Measurements from ENCODE around the gene JHY.

GRCh38 chr11:122850076-122850631 is 32.4 kb upstream of the JHY start:
- TF ChIP-seq, protein P1, sequence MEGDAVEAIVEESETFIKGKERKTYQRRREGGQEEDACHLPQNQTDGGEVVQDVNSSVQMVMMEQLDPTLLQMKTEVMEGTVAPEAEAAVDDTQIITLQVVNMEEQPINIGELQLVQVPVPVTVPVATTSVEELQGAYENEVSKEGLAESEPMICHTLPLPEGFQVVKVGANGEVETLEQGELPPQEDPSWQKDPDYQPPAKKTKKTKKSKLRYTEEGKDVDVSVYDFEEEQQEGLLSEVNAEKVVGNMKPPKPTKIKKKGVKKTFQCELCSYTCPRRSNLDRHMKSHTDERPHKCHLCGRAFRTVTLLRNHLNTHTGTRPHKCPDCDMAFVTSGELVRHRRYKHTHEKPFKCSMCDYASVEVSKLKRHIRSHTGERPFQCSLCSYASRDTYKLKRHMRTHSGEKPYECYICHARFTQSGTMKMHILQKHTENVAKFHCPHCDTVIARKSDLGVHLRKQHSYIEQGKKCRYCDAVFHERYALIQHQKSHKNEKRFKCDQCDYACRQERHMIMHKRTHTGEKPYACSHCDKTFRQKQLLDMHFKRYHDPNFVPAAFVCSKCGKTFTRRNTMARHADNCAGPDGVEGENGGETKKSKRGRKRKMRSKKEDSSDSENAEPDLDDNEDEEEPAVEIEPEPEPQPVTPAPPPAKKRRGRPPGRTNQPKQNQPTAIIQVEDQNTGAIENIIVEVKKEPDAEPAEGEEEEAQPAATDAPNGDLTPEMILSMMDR (conservative IDR thresholded peaks at IDR 0.05; ENCODE audit: low read length) = no peak
- TF ChIP-seq EZH2phosphoT487 (IDR thresholded peaks at IDR 0.05; ENCODE audit: borderline replicate concordance, low read depth, low read length) = no peak

Measured in OCI-LY7 (cell line).